T1000 (cell line): ENCODE measurements around the gene MEOX1.

Experiments
- DNase-seq: peaks from one replicate; lab custom pipeline; 2025; ENCODE audit warnings: mixed read lengths; lab: John Stamatoyannopoulos, UW

MEOX1 gene

GRCh38 chr17:43655693-43656255, 5.9 kb downstream of the MEOX1 start:
- no peak for DNase-seq

GRCh38 chr17:43652124-43652480, 9.6 kb downstream of the MEOX1 start:
- DNase-seq: no peak

GRCh38 chr17:43650471-43650870, 11.3 kb downstream of the MEOX1 start:
- no peak for DNase-seq

- no peak for DNase-seq
Observed at GRCh38 chr17:43648916-43649315, 12.8 kb downstream of the MEOX1 start.

- DNase-seq: no peak
Observed at GRCh38 chr17:43645765-43646481, 15.8 kb downstream of the MEOX1 start.

- DNase-seq: no peak
Observed at GRCh38 chr17:43645450-43645764, 16.3 kb downstream of the MEOX1 start.

- DNase-seq: no peak
Observed at GRCh38 chr17:43644081-43644480, 17.6 kb downstream of the MEOX1 start.

- no peak for DNase-seq
Observed at GRCh38 chr17:43641416-43641815, 20.3 kb downstream of the MEOX1 start.

- DNase-seq: no peak
Observed at GRCh38 chr17:43640491-43641252, 21.1 kb downstream of the MEOX1 start.

- no peak for DNase-seq
Observed at GRCh38 chr17:43637563-43638323, 24.0 kb downstream of the MEOX1 start.

- DNase-seq: no peak
Observed at GRCh38 chr17:43636426-43636825, 25.3 kb downstream of the MEOX1 start.

- DNase-seq: no peak
Observed at GRCh38 chr17:43634591-43635125, 27.1 kb downstream of the MEOX1 start.

GRCh38 chr17:43632221-43632620, 29.5 kb downstream of the MEOX1 start:
- no peak for DNase-seq

GRCh38 chr17:43631429-43631828, 30.3 kb downstream of the MEOX1 start:
- no peak for DNase-seq

- no peak for DNase-seq
Observed at GRCh38 chr17:43628089-43628650, 33.6 kb downstream of the MEOX1 start.

- DNase-seq: no peak
Observed at GRCh38 chr17:43627653-43628052, 34.1 kb downstream of the MEOX1 start.

GRCh38 chr17:43626023-43626422, 35.7 kb downstream of the MEOX1 start:
- DNase-seq: no peak

- DNase-seq: no peak
Observed at GRCh38 chr17:43625606-43626005, 36.1 kb downstream of the MEOX1 start.

GRCh38 chr17:43620581-43620980, 41.1 kb downstream of the MEOX1 start:
- no peak for DNase-seq

- no peak for DNase-seq
Observed at GRCh38 chr17:43620147-43620546, 41.6 kb downstream of the MEOX1 start.

GRCh38 chr17:43619705-43620104, 42.0 kb downstream of the MEOX1 start:
- DNase-seq: no peak

- DNase-seq: no peak
Observed at GRCh38 chr17:43618276-43618675, 43.4 kb downstream of the MEOX1 start.
